Measurements from ENCODE around the gene PERCC1.

PERCC1 gene

DNA sequence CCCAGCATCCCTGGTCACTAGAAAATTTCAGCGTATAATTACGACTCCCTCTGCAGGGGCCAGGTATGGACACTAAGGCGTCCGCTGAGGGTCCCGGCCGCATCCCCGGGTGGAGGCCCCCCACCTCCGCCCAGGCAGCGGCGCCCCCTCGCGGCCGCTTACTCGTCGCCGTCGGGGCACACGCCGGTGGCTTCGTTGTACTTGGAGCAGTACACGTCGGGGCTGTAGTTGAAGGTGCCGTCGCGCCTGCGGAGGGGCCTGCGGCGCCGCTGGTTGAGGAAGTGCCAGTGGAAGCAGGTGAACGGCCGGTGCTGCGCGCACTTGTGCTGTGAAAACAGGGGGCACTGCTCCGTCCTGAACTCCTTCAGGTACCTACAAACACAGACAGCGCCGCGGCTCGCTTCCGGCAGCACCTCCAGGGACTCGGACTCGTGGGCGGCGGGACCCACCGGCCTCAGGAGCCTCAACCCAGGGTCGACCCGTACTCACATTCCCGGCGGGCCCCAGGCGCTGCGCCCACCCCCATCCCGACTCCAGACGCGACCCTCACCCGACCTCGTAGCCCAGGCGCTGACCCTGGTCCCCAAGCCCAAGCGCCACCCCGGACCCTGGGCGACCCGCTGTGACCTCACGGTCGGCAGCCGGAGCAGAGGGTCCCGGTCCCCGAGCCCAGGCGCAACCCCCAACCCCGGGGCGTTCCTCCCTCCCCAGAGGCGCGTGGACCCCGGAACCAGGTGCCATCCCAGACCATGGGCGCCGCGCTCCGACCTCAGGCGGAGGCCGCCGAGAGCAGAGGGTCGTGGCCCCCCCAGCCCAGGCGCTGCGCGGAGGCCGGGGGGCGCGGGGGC lies 17.0 kb upstream of the PERCC1 start:
- FAIRE-seq, result no peak

DNA sequence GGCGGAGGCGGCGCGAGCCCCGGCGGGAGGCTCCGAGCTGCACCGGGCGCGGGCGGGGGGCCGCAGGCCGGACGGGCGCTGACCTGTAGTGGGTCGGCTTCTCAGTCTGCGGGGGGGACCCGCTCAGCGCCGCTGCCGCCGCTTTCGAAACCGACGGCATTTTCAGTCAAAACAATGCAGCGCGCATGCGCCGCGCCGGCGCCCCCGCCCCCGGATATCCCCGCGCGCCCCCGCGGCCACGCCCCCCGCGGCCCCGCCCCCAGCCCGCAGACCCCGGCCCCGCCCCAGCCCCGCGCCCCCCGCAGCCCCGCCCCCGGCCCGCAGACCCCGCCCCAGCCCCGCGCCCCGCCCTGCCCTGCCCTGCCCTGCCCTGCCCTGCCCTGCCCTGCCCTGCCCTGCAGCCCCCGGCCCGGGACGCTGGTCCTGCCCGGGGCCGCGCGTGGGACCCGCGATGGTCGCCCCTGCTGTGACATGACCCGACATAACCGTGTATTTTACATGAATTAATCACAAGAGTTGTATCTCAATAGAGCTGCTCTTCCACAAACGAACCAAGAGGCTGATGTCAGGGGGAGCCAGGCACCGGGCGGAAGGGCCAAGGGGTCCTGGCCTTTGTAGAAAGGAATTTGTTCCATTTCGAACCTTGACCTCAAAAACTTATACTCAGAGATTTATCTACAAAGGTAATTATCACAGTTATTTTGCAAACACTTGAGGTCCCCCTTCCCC lies 16.2 kb upstream of the PERCC1 start, which contains the start of gene UNKL:
Gene UNKL, minus strand, starts transcription at position 173 of the 729 bp plus-strand sequence. Its CDS starts 13 bp downstream, at position 160.
- no peak for FAIRE-seq

- no peak for FAIRE-seq
These were observed 14.3 kb upstream of the PERCC1 start for GRCh38 chr16:1416521-1416941.

DNA sequence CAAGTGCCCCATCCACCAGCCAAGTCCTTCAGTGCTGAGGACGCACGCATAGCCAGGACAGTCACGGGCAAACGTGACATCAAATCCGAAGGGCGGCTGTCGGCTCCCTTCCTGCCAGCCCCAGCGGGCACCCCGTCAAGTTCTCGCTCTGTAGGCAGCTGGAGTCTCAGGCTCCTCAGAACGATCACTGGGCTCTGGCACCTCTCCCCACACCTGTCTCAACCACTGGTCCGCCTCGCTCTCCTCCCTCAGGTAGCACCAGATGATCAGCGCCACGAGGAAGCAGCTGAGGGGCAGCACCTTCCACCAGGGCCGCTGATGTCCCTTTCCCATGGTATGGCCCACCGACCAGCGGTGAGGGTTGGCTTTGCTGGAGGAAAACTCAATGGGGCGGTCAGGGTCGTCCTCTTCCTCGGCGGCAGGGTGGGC lies 10.8 kb upstream of the PERCC1 start:
- no peak for FAIRE-seq

DNA sequence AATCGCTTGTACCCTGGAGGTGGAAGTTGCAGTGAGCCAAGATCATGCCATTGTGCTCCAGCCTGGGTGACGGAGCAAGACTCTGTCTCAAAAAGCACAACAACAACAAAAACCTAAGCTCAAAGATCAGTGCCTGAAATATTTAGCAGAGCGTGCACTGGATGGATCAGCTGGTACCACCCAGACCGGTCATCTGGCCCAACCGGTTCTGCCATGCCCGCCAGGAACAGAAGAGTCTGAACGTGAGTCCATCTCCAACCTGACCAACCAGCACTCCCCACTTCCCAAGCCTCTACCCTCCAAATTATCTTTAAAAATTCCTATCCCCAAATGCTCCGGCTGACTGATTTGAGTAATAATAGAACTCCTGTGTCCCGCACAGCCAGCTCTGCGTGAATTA lies 8.8 kb upstream of the PERCC1 start:
- FAIRE-seq, result no peak

- no peak for FAIRE-seq
These were observed 6.8 kb upstream of the PERCC1 start for GRCh38 chr16:1424028-1424427.

- no peak for FAIRE-seq
These were observed 5.1 kb upstream of the PERCC1 start for GRCh38 chr16:1425616-1426370.

DNA sequence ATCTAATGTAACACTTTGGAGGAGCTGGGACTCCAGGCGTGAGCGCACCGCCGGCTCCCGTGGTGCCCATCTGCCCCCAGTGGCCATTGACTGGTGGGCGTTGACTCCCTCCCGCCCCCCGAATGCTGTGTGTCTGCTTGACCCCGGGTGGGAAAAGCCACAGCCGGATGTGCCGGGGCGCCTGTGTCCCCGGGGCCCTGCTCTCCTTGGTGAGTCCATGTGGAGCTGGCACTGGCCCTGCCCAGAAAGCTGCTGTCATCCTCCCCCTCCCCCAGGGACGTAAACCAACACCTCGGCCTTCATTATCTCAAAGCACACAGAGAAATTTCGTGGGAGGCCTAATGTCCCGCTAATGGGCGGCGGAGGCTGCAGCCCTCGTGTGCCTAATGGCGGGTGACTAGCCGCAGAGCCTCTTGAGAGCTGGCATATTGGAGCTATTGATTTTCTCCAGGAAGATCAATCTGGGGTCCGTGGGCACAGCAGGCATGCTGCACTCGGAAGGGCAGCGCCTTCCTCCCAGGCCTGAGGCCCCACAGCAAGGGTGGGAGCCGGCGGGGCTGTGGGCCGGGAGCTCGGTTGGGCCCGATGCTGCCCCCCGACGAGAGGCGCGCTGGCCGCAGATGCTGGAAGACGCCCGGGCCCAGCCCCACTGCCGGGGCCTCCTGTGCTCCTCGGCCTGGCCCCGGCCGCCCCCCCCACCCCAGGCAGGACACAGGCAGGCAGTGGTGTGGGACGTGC lies 4.0 kb upstream of the PERCC1 start:
- no peak for FAIRE-seq

GRCh38 chr16:1427473-1428461 lies 3.1 kb upstream of the PERCC1 start:
- FAIRE-seq, result no peak

DNA sequence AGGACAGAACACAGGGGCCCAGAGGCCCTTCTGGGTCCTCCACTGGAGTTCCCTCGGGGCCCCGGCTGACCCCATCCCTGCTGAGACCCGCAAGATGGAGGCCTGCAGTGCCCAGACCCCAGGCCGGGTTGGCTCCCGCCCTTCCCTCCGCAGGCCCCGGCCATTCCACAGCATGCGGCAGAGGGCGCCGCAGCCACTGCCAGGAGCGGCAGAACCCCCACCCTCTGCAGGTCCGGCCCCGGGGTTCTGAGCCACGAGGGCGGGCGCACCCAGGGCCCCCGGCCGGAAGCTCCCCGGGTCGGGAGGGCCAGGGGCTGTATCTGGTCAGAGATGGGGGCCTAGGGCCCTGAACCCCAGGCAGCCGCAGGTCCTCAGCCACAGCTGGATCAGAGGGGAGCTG lies 2.4 kb upstream of the PERCC1 start:
- no peak for FAIRE-seq

DNA sequence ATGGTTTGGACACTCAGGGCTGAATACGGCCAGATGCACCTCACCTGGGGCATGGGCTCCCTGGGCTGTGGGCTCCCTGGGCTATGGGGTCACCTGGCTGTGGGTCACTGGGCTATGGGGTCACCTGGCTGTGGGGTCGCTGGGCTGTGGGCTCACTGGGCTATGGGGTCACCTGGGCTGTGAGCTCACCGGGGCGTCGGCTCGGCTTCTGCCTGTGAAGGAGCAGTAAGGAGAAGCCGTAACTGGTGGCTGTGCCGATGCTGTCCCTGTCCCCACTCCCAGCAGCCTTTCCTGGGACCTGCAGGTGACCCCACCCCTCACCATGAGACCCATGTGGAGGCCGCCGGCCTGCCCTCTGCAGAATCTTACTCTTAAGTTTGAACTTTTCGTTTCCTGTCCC lies 1.9 kb upstream of the PERCC1 start:
- no peak for FAIRE-seq

GRCh38 chr16:1429631-1430030 lies 1.2 kb upstream of the PERCC1 start:
- no peak for FAIRE-seq

GRCh38 chr16:1430214-1430758 lies 592 bp upstream of the PERCC1 start:
- no peak for FAIRE-seq

GRCh38 chr16:1431497-1432270 lies 806 bp downstream of the PERCC1 start:
- FAIRE-seq, result no peak

- FAIRE-seq, result no peak
These were observed 1.7 kb downstream of the PERCC1 start for GRCh38 chr16:1432388-1433262.

GRCh38 chr16:1433263-1433560 lies 2.3 kb downstream of the PERCC1 start:
- FAIRE-seq, result no peak

DNA sequence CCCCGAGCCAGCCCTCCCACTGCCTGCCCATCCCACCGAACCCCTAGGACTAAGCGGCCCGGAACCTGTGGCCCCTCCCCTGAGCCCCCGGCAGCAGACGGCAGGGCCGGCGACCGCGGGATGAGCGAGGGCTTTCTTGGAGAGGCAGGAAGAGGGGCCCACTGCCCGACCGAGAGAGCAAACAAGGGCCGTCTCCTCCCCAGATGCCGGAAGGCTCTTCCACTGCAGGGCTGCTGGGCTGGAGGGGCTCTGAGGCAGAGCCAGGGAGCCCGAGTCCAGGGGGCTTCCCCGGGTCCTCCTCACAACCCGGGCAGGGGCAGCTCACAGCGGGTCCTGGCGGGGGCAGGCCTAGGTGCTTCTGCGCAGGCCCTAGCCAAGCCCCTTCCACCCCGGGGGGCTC lies 2.9 kb downstream of the PERCC1 start:
- FAIRE-seq, result no peak

DNA sequence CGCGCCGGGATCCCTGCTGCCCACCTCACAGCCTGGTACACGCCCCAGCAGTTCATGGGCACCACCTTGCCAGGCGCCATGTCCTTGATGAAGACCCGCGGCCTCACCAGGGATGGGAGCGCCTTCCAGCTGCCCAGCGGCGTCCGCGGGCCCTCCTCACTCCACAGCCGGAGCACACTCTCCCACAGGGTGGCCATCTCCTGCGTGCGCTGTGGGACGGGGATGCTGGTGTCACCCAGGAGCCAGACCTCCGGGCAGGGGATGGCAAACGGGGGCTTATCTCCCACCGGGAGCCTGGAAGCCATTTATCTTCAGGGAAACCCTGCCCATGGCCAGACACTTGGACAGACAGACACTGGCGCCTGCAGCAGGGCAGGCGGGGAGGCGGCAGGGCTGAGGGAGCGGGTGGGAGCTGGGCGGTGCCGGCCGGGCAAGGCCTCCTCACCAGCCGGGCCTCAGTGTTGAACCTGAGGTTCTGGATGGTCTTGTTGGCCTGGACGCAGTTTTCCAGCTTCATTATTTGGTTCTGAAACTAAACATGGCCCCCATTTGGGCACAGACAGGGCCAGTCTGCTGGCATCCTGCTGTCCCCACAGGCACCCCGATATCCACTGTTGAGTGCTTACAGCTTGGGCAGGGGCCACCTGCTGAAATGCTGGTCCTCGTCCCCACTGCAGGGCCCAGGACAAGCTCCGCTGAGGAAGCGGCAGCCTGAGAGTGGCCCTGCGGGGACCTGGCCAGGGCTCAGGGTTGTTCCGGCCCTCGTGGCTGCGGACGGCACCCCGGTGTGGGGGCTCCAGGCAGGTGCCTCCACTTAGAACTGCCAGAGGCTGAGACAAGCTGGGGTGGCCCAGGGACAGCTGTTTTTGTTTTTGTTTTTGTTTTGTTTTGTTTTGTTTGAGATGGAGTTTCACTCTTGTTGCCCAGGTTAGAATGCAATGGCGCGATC lies 4.0 kb downstream of the PERCC1 start:
- no peak for FAIRE-seq
